HepG2 (cell line): ENCODE data around the gene NKPD1. TPM values are rescaled to one million over a fixed set of nuclear protein-coding genes. Genes with fewer than 3 reads are reported as not detected.

Experiments used
- AFF4 ChIP-seq: sonication (generic); formaldehyde crosslinking; IDR thresholded peaks from 2 replicates; pipeline ENCODE4 v1.4.0; 2020; ENCODE audit warnings: missing genetic modification reagents
- ATAD3A ChIP-seq: sonication (generic); formaldehyde crosslinking; IDR thresholded peaks from 2 replicates; pipeline ENCODE4 v1.4.0; 2020; ENCODE audit warnings: missing genetic modification reagents
- BORCS8-MEF2B ChIP-seq: sonication (generic); formaldehyde crosslinking; IDR thresholded peaks from 2 replicates; pipeline ENCODE4 v1.8.0; 2022; ENCODE audit warnings: mild to moderate bottlenecking, missing genetic modification reagents
- GPN1 ChIP-seq: sonication (generic); formaldehyde crosslinking; IDR thresholded peaks from 2 replicates; pipeline ENCODE4 v1.5.1; 2020; ENCODE audit warnings: missing genetic modification reagents, borderline replicate concordance
- HCFC1 ChIP-seq: fragments of 150-350 bp; IDR thresholded peaks from 2 replicates; pipeline ENCODE4 v1.6.1; 2014; ENCODE audit warnings: low read depth, low read length
- JDP2 ChIP-seq: sonication (generic); formaldehyde crosslinking; IDR thresholded peaks from 2 replicates; pipeline ENCODE4 v1.8.1; 2022; ENCODE audit warnings: missing genetic modification reagents, borderline replicate concordance
- KLF15 ChIP-seq: sonication (generic); formaldehyde crosslinking; IDR thresholded peaks from 2 replicates; pipeline ENCODE4 v1.8.1; 2023; ENCODE audit warnings: borderline replicate concordance, mild to moderate bottlenecking, inconsistent platforms, missing genetic modification reagents, mixed read lengths
- MEIS2 ChIP-seq: sonication (generic); formaldehyde crosslinking; IDR thresholded peaks from 2 replicates; pipeline ENCODE4 v1.9.0; 2021; ENCODE audit warnings: mild to moderate bottlenecking, missing genetic modification reagents
- MIER3 ChIP-seq: IDR thresholded peaks from 2 replicates; pipeline ENCODE4 v1.6.1; 2016; ENCODE audit warnings: missing compliant biosample characterization, borderline replicate concordance
- SRSF9 ChIP-seq: fragments of 200-400 bp; formaldehyde crosslinking; IDR thresholded peaks from 2 replicates; pipeline ENCODE4 v1.6.1; 2018; ENCODE audit warnings: borderline replicate concordance, mild to moderate bottlenecking, low read depth, low read length; ENCODE audit not compliant: insufficient read depth, poor library complexity, severe bottlenecking
- TRIM24 ChIP-seq: sonication (generic); formaldehyde crosslinking; IDR thresholded peaks from 2 replicates; pipeline ENCODE4 v1.8.0; 2022; ENCODE audit warnings: mild to moderate bottlenecking, missing genetic modification reagents
- ZFP1 ChIP-seq: IDR thresholded peaks from 2 replicates; pipeline ENCODE4 v1.6.1; 2016
- ZNF253 ChIP-seq: sonication (generic); formaldehyde crosslinking; IDR thresholded peaks from 2 replicates; pipeline ENCODE4 v1.8.0; 2022; ENCODE audit warnings: mild to moderate bottlenecking, missing genetic modification reagents, borderline replicate concordance
- ZNF354B ChIP-seq: sonication (generic); formaldehyde crosslinking; IDR thresholded peaks from 2 replicates; pipeline ENCODE4 v1.8.0; 2022; ENCODE audit warnings: mild to moderate bottlenecking, missing genetic modification reagents
- ZNF556 ChIP-seq: sonication (generic); formaldehyde crosslinking; IDR thresholded peaks from 2 replicates; pipeline ENCODE4 v1.4.0; 2020; ENCODE audit warnings: mild to moderate bottlenecking, missing genetic modification reagents, borderline replicate concordance
- ZNF790 ChIP-seq: sonication (generic); formaldehyde crosslinking; IDR thresholded peaks from 2 replicates; pipeline ENCODE4 v1.8.0; 2022; ENCODE audit warnings: missing genetic modification reagents, mild to moderate bottlenecking, borderline replicate concordance
- ZSCAN31 ChIP-seq: sonication (generic); formaldehyde crosslinking; IDR thresholded peaks from 2 replicates; pipeline ENCODE4 v1.5.0; 2020; ENCODE audit warnings: low read depth, mild to moderate bottlenecking, missing genetic modification reagents
- polyA plus RNA-seq, 8 experiments: library from polyadenylated mRNA; depleted of rRNA in 3 of 8; stranded (reverse) in 7 of 8; unstranded in 1 of 8; fragments of >200 nt; fragmentation: Illumina TruSeq in 4 of 8; extraction: Trizol in 4 of 8; gene quantifications; 2 replicates each; pipeline versions ENCODE4 v1.2.1 to v1.2.3, GENCODE V29; 2011 to 2016; ENCODE audit warnings: low read depth in 4 of 8, missing spikeins in 1 of 8, mixed read lengths in 1 of 8; ENCODE audit not compliant: insufficient read depth in 1 of 8
- total RNA-seq, 5 experiments: library from RNA; depleted of rRNA; stranded (reverse); fragments of >200 nt; fragmentation: Illumina TruSeq; extraction: Trizol; gene quantifications; 2 replicates each; pipeline ENCODE4 v1.2.3, GENCODE V29; 2016; ENCODE audit warnings: low read depth in 1 of 5
- TF ChIP-seq, protein P1 (sequence below): sonication (generic); formaldehyde crosslinking; IDR thresholded peaks from 2 replicates; pipeline ENCODE4 v1.8.1; 2023; ENCODE audit warnings: mild to moderate bottlenecking, missing genetic modification reagents
- TF ChIP-seq, protein P2 (sequence below): sonication (generic); formaldehyde crosslinking; IDR thresholded peaks from 2 replicates; pipeline ENCODE4 v1.4.0; 2020; ENCODE audit warnings: missing genetic modification reagents
- TF ChIP-seq, protein P3 (sequence below): sonication (generic); formaldehyde crosslinking; IDR thresholded peaks from 2 replicates; pipeline ENCODE4 v1.4.0; 2020; ENCODE audit warnings: low read depth, mild to moderate bottlenecking, missing genetic modification reagents

The NKPD1 gene
- total and polyA plus RNA-seq, 2 of the 13 experiments (the other 11 are each of a cell fraction or from before 2014, with no cell fraction given), result 0.03 TPM; not detected in 1

DNA sequence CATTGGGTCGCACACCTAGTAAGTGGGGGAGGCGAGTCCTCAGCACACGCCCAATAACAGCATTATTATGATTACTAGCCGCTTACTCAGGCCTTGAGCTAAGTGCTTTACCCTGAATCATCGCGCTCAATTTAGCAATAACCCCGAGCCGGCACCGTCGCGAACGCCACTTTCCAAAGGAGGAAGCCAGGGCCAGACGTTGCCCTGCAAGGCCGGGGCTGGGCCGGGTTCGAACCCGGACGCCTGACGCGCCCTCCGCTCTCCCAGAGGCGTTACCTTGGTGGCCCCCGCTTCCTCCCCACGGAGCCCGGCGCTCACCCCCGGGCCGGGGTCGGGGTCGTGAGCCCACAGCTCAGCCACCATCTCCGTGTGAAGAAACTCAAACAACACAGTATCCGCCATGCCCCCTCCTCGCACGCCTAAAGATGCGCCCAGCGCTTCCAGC lies 17.1 kb upstream of the NKPD1 start, which contains the start of gene TRAPPC6A (continued):
- TF ChIP-seq, protein P1, sequence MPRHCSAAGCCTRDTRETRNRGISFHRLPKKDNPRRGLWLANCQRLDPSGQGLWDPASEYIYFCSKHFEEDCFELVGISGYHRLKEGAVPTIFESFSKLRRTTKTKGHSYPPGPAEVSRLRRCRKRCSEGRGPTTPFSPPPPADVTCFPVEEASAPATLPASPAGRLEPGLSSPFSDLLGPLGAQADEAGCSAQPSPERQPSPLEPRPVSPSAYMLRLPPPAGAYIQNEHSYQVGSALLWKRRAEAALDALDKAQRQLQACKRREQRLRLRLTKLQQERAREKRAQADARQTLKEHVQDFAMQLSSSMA, result 0 out of 2 replicates have a peak, but pooled peaks have one; percentile 75
- TF ChIP-seq JDP2 (no peak), MIER3 (no peak), ZSCAN31 (CRISPR knock-in tag) (no peak), TRIM24 (CRISPR knock-in tag) (no peak), SRSF9 (no peak), ATAD3A (no peak), MEIS2 (CRISPR knock-in tag) (no peak), ZFP1 (CRISPR knock-in tag) (no peak), KLF15 (CRISPR knock-in tag) (no peak), HCFC1 (no peak), GPN1 (no peak), ZNF556 (CRISPR knock-in tag) (no peak), BORCS8-MEF2B (CRISPR knock-in tag) (peak; percentile 84; the same call in 1 of the 2 replicates), ZNF790 (no peak), ZNF253 (no peak), ZNF354B (CRISPR knock-in tag) (peak; percentile 83; the same call in 1 of the 2 replicates), AFF4 (0 out of 2 replicates have a peak, but pooled peaks have one; percentile 31)
- TF ChIP-seq, protein P2, sequence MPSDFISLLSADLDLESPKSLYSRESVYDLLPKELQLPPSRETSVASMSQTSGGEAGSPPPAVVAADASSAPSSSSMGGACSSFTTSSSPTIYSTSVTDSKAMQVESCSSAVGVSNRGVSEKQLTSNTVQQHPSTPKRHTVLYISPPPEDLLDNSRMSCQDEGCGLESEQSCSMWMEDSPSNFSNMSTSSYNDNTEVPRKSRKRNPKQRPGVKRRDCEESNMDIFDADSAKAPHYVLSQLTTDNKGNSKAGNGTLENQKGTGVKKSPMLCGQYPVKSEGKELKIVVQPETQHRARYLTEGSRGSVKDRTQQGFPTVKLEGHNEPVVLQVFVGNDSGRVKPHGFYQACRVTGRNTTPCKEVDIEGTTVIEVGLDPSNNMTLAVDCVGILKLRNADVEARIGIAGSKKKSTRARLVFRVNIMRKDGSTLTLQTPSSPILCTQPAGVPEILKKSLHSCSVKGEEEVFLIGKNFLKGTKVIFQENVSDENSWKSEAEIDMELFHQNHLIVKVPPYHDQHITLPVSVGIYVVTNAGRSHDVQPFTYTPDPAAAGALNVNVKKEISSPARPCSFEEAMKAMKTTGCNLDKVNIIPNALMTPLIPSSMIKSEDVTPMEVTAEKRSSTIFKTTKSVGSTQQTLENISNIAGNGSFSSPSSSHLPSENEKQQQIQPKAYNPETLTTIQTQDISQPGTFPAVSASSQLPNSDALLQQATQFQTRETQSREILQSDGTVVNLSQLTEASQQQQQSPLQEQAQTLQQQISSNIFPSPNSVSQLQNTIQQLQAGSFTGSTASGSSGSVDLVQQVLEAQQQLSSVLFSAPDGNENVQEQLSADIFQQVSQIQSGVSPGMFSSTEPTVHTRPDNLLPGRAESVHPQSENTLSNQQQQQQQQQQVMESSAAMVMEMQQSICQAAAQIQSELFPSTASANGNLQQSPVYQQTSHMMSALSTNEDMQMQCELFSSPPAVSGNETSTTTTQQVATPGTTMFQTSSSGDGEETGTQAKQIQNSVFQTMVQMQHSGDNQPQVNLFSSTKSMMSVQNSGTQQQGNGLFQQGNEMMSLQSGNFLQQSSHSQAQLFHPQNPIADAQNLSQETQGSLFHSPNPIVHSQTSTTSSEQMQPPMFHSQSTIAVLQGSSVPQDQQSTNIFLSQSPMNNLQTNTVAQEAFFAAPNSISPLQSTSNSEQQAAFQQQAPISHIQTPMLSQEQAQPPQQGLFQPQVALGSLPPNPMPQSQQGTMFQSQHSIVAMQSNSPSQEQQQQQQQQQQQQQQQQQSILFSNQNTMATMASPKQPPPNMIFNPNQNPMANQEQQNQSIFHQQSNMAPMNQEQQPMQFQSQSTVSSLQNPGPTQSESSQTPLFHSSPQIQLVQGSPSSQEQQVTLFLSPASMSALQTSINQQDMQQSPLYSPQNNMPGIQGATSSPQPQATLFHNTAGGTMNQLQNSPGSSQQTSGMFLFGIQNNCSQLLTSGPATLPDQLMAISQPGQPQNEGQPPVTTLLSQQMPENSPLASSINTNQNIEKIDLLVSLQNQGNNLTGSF, result no peak
- TF ChIP-seq, protein P3, sequence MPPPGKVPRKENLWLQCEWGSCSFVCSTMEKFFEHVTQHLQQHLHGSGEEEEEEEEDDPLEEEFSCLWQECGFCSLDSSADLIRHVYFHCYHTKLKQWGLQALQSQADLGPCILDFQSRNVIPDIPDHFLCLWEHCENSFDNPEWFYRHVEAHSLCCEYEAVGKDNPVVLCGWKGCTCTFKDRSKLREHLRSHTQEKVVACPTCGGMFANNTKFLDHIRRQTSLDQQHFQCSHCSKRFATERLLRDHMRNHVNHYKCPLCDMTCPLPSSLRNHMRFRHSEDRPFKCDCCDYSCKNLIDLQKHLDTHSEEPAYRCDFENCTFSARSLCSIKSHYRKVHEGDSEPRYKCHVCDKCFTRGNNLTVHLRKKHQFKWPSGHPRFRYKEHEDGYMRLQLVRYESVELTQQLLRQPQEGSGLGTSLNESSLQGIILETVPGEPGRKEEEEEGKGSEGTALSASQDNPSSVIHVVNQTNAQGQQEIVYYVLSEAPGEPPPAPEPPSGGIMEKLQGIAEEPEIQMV (CRISPR knock-in tag), result no peak
